Brain microvascular endothelial cell (primary cell): Measurements from ENCODE around the gene PGM2L1.

Source experiments
- DNase-seq: peaks from one replicate; pipeline ENCODE4 v3.0.0-alpha.2; 2020
- H3K27ac ChIP-seq: fragments of 250-450 bp; sonication (Bioruptor Pico); 2 replicates; pipeline ENCODE4 v1.5.1; 2020; ENCODE audit warnings: mild to moderate bottlenecking, moderate library complexity
- H3K27me3 ChIP-seq: fragments of 250-450 bp; sonication (Bioruptor Pico); replicated peaks from 2 replicates; pipeline ENCODE4 v1.5.1; 2020; ENCODE audit warnings: mild to moderate bottlenecking
- H3K36me3 ChIP-seq: fragments of 250-450 bp; sonication (Bioruptor Pico); replicated peaks from 2 replicates; pipeline ENCODE4 v1.5.1; 2020; ENCODE audit warnings: mild to moderate bottlenecking
- H3K4me3 ChIP-seq: 2 replicates; pipeline ENCODE4 v1.5.1; 2011; ENCODE audit warnings: low read depth, mild to moderate bottlenecking, control low read depth, low read length, moderate library complexity
- CTCF ChIP-seq: IDR thresholded peaks from 2 replicates; pipeline ENCODE4 v1.5.1; 2011; ENCODE audit warnings: low read depth, mild to moderate bottlenecking, moderate library complexity, low read length, control low read depth, inconsistent platforms; ENCODE audit errors: missing control alignments
- in situ Hi-C: cut with HindIII; loops from 2 replicates; pipeline ENCODE4 v1.10.0; 2017; ENCODE audit warnings: low sequenced_read_pairs, low pct_ligation_motif_present

PGM2L1 gene

GRCh38 chr11:74384641-74385040, 13.6 kb downstream of the PGM2L1 start:
- no peak for TF ChIP-seq CTCF
- Histone ChIP-seq H3K27me3 (no peaks in the 10 kb centered on the region), H3K4me3 (no peak overlapping the region), H3K27ac (no peak overlapping the region), H3K36me3 (no peaks in the 10 kb centered on the region)
- DNase-seq = no peak
- in situ Hi-C loops = no loop called here

DNA sequence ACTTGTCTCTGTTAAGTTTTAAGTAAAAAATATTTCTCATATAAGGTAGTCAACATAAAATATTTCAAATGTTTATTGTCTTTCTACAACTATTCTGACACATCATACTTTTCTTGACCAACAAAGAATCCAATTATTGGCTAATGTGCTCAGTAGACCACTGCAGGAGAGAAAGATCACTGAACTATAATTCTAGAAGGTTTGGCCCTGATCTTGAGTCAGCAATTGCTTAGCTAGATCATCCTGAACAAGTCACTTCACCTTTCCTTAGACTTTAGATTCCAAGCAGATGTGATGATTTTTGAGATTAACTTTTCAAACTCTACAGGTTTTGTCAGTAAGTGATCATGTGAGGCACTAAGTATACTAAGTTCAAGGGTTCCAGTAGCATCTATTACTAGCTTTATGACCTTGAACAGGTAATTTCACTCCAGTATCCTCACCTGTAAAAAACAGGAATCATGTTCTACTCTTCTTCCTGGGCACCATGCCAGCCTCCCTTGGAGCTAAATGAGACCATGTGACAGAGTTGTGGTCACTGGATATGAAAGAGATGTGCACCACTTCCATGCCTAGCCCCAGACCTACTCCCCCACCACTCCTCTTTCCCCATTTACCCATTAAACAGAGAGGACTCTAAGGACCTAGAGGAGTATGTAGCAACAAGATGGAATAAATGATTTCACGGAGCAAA, 17.3 kb downstream of the PGM2L1 start:
- TF ChIP-seq CTCF = no peak
- in situ Hi-C loops = no loop called here
- no peak overlapping the region for H3K27ac ChIP-seq
- H3K27me3 ChIP-seq = no peaks in the 10 kb centered on the region
- no peak overlapping the region for H3K4me3 ChIP-seq
- H3K36me3 ChIP-seq = no peaks in the 10 kb centered on the region
- DNase-seq = peak; percentile 2

GRCh38 chr11:74377689-74378088, 20.5 kb downstream of the PGM2L1 start:
- no peaks in the 10 kb centered on the region for H3K36me3 ChIP-seq
- no peak for TF ChIP-seq CTCF
- in situ Hi-C loops = no loop called here

DNA sequence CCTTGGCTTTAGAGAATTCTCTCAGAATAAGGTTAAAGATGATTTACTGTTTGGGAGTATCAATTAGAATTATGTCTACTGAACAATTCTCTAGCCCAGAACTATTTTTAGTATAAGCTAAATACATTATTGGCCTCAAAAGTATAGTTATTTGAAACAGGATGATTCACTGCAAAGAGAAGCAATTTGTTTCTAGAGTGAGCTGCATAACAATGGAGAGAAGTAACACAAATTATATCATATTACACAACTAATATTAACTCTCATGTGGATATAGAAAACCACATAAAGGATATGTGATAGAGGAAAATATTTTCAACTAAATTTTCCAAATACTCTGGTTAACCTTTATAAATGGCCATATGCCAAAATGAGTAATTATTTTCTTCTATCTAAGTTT, 24.9 kb downstream of the PGM2L1 start:
- DNase-seq = no peak
- TF ChIP-seq CTCF = no peak
- in situ Hi-C loops = no loop called here

More at GRCh38 chr11:74377689-74378088, 20.5 kb downstream of the PGM2L1 start:
- no peak overlapping the region for H3K4me3 ChIP-seq
- H3K27me3 ChIP-seq = no peaks in the 10 kb centered on the region
- H3K27ac ChIP-seq = no peak overlapping the region
- DNase-seq = no peak

DNA sequence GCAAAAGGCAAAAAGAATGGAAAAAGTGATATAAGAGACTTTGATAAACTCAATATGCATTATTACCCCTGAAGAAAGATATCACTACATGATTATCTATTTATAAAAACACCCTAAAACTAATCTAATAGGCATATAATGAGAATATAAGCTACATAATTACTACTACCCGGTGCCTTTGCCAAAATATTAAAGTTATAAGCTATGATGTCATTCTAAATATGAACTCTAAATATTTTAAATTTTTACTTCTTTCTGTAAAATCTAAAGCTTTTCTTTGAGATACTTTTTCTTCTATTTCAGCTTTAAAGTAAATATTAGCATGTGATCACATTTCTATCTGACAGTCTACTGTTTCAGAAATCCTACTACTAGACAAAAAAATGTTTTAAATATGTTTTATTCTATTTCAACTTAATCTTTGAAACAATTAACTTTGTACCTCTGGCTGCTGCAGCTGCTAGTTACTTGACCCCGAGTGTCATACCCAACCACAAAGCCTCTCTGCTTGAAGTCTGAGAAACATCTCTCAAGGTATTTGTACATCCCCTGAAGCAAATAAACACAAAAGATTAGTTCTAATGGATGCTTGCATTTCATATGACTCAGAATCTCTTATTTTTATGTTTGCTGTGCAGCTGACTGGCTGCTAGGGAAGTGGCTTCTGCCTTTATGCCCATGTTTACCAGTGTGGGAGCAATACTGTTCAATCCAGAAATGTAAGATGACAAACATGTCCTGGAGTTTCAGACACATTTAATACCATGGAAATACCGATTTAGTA, 26.8 kb downstream of the PGM2L1 start:
- Histone ChIP-seq H3K36me3 (peaks cover 9% of the 10 kb centered on the region), H3K4me3 (no peak overlapping the region), H3K27me3 (no peaks in the 10 kb centered on the region), H3K27ac (peak overlapping the region; percentile 26)
- TF ChIP-seq CTCF = no peak
- in situ Hi-C loops = no loop called here
- DNase-seq = peak; percentile 55

More for the DNA sequence above, 24.9 kb downstream of the PGM2L1 start:
- H3K36me3 ChIP-seq = peaks cover 4% of the 10 kb centered on the region
- H3K4me3 ChIP-seq = no peak overlapping the region
- H3K27me3 ChIP-seq = no peaks in the 10 kb centered on the region
- no peak overlapping the region for H3K27ac ChIP-seq
